Prostate gland (tissue), 2 donors: ENCODE results near the gene PGP.

ENCODE experiments used
- CTCF ChIP-seq, 4 experiments: fragments of 200-600 bp in 2 of 4; fragments of 450-650 bp in 2 of 4; sonication (generic) in 2 of 4; IDR thresholded peaks; 1 replicate in 3 of 4; 2 replicates in 1 of 4; pipeline ENCODE4 v1.5.1; 2016 to 2019; ENCODE audit warnings: antibody characterized with exemption in 4 of 4, mild to moderate bottlenecking in 2 of 4, moderate library complexity in 2 of 4
- POLR2AphosphoS5 ChIP-seq: sonication (generic); formaldehyde crosslinking; IDR thresholded peaks from one replicate; pipeline ENCODE4 v1.6.1; 2017; ENCODE audit warnings: antibody characterized with exemption

GRCh38 chr16:2163211-2163881, 51.3 kb downstream of the PGP start:
- TF ChIP-seq CTCF (IDR thresholded peaks at IDR 0.05): no peak
- TF ChIP-seq POLR2AphosphoS5: no peak
